Measurements from ENCODE around the gene TBC1D3L. TPM values are rescaled to one million over a fixed set of nuclear protein-coding genes. Genes with fewer than 3 reads are reported as not detected.
"Not testable (repeated sequence)": the region's sequence is repeated elsewhere in the genome, so short reads cannot be mapped to it uniquely, and the experiment has no call there.

TBC1D3L gene
- 12.0 and 13.7 TPM in 2 replicates for total RNA-seq

- H3K27me3 ChIP-seq (ENCODE audit: control insufficient read depth, insufficient read depth, low read length); DNase-seq (ENCODE audit: low read depth); H3K4me3 ChIP-seq (ENCODE audit: low read depth, low read length); H3K36me3 ChIP-seq (ENCODE audit: control insufficient read depth, insufficient read depth, low read length): not testable (repeated sequence)
These were observed at the start of gene TBC1D3L for GRCh38 chr17:37988960-37989359. Gene TBC1D3L, minus strand, starts transcription at chr17:37989060. Its CDS starts 1,540 bp downstream, at chr17:37987520.

GRCh38 chr17:38003676-38004075 is 14.8 kb upstream of the TBC1D3L start, which contains the start of gene TBC1D3D:
Gene TBC1D3D, plus strand, starts transcription at chr17:38003976. Its CDS starts 1,585 bp downstream, at chr17:38005561.
- not testable (repeated sequence) for DNase-seq (ENCODE audit: low read depth)

More at GRCh38 chr17:38003676-38004075, 14.8 kb upstream of the TBC1D3L start, which contains the start of gene TBC1D3D:
- not testable (repeated sequence) for H3K27me3 ChIP-seq (ENCODE audit: control insufficient read depth, insufficient read depth, low read length); H3K36me3 ChIP-seq (ENCODE audit: control insufficient read depth, insufficient read depth, low read length); H3K4me3 ChIP-seq (ENCODE audit: low read depth, low read length)

Other genes starting within 250 kb of the TBC1D3L start
- gene HNF1B, start 244.0 kb downstream of the TBC1D3L start, total RNA-seq: 15.1 and 20.7 TPM in 2 replicates
- gene TBC1D3K, start 64.6 kb downstream of the TBC1D3L start, total RNA-seq: not detected in 2 replicates
- gene TBC1D3D, start 14.9 kb upstream of the TBC1D3L start, total RNA-seq: not detected in 2 replicates
- gene TBC1D3C, start 79.6 kb upstream of the TBC1D3L start, total RNA-seq: not detected in 2 replicates
- gene TBC1D3E, start 138.9 kb upstream of the TBC1D3L start, total RNA-seq: not detected in 2 replicates
- not detected in 2 replicates for gene TBC1D3, start 203.5 kb upstream of the TBC1D3L start, total RNA-seq